ENCODE measurements around the gene FFAR3. TPM values are rescaled to one million over a fixed set of nuclear protein-coding genes. Genes with fewer than 3 reads are reported as not detected.

FFAR3 gene
- total and polyA plus RNA-seq, 9 of the 15 experiments (the other 6 are each of a cell fraction or from before 2014, with no cell fraction given): not detected

DNA sequence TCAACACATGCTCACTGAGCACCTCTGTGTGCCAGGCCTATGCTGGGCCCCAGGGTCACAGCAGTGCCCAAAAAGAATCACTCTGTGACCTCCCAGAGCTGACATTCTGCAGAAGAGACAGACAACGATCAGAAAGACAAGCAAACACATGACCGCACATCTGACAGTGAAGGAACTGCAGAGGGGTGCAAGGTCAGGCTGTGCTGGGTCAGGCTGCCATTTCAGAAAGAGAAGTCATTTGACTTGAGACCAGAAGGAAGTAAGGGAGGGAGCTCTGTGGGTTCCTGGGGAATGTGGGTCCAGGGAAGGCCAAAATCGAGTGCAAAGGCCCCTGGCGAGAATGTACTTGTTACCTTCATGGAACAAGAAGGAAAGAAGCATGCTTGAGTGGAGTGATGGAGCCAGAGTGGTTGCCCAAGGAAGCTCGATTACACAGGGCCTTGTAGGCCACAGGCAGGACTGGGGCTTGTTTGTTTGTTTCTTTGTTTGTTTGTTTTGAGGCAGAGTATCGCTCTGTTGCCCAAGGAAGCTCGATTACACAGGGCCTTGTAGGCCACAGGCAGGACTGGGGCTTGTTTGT, 40.7 kb upstream of the FFAR3 start (continued):
- TF ChIP-seq, protein P1, sequence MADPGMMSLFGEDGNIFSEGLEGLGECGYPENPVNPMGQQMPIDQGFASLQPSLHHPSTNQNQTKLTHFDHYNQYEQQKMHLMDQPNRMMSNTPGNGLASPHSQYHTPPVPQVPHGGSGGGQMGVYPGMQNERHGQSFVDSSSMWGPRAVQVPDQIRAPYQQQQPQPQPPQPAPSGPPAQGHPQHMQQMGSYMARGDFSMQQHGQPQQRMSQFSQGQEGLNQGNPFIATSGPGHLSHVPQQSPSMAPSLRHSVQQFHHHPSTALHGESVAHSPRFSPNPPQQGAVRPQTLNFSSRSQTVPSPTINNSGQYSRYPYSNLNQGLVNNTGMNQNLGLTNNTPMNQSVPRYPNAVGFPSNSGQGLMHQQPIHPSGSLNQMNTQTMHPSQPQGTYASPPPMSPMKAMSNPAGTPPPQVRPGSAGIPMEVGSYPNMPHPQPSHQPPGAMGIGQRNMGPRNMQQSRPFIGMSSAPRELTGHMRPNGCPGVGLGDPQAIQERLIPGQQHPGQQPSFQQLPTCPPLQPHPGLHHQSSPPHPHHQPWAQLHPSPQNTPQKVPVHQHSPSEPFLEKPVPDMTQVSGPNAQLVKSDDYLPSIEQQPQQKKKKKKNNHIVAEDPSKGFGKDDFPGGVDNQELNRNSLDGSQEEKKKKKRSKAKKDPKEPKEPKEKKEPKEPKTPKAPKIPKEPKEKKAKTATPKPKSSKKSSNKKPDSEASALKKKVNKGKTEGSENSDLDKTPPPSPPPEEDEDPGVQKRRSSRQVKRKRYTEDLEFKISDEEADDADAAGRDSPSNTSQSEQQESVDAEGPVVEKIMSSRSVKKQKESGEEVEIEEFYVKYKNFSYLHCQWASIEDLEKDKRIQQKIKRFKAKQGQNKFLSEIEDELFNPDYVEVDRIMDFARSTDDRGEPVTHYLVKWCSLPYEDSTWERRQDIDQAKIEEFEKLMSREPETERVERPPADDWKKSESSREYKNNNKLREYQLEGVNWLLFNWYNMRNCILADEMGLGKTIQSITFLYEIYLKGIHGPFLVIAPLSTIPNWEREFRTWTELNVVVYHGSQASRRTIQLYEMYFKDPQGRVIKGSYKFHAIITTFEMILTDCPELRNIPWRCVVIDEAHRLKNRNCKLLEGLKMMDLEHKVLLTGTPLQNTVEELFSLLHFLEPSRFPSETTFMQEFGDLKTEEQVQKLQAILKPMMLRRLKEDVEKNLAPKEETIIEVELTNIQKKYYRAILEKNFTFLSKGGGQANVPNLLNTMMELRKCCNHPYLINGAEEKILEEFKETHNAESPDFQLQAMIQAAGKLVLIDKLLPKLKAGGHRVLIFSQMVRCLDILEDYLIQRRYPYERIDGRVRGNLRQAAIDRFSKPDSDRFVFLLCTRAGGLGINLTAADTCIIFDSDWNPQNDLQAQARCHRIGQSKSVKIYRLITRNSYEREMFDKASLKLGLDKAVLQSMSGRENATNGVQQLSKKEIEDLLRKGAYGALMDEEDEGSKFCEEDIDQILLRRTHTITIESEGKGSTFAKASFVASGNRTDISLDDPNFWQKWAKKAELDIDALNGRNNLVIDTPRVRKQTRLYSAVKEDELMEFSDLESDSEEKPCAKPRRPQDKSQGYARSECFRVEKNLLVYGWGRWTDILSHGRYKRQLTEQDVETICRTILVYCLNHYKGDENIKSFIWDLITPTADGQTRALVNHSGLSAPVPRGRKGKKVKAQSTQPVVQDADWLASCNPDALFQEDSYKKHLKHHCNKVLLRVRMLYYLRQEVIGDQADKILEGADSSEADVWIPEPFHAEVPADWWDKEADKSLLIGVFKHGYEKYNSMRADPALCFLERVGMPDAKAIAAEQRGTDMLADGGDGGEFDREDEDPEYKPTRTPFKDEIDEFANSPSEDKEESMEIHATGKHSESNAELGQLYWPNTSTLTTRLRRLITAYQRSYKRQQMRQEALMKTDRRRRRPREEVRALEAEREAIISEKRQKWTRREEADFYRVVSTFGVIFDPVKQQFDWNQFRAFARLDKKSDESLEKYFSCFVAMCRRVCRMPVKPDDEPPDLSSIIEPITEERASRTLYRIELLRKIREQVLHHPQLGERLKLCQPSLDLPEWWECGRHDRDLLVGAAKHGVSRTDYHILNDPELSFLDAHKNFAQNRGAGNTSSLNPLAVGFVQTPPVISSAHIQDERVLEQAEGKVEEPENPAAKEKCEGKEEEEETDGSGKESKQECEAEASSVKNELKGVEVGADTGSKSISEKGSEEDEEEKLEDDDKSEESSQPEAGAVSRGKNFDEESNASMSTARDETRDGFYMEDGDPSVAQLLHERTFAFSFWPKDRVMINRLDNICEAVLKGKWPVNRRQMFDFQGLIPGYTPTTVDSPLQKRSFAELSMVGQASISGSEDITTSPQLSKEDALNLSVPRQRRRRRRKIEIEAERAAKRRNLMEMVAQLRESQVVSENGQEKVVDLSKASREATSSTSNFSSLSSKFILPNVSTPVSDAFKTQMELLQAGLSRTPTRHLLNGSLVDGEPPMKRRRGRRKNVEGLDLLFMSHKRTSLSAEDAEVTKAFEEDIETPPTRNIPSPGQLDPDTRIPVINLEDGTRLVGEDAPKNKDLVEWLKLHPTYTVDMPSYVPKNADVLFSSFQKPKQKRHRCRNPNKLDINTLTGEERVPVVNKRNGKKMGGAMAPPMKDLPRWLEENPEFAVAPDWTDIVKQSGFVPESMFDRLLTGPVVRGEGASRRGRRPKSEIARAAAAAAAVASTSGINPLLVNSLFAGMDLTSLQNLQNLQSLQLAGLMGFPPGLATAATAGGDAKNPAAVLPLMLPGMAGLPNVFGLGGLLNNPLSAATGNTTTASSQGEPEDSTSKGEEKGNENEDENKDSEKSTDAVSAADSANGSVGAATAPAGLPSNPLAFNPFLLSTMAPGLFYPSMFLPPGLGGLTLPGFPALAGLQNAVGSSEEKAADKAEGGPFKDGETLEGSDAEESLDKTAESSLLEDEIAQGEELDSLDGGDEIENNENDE (IDR thresholded peaks at IDR 0.05; ENCODE audit: low read depth, low read length): no peak
- TF ChIP-seq BHLHE40 (IDR thresholded peaks at IDR 0.05; ENCODE audit: low read length) (no peak), ZNF79 (CRISPR knock-in tag; IDR thresholded peaks at IDR 0.05; ENCODE audit: low read depth) (no peak), ZNF57 (CRISPR knock-in tag; IDR thresholded peaks at IDR 0.05) (no peak), ZNF41 (CRISPR knock-in tag; conservative IDR thresholded peaks at IDR 0.05) (no peak), SRSF3 (IDR thresholded peaks at IDR 0.05; ENCODE audit: insufficient read depth, low read length) (no peak), ZNF431 (CRISPR knock-in tag; IDR thresholded peaks at IDR 0.05) (no peak), TRIM24 (IDR thresholded peaks at IDR 0.05) (no peak)
- TF ChIP-seq, protein P2, sequence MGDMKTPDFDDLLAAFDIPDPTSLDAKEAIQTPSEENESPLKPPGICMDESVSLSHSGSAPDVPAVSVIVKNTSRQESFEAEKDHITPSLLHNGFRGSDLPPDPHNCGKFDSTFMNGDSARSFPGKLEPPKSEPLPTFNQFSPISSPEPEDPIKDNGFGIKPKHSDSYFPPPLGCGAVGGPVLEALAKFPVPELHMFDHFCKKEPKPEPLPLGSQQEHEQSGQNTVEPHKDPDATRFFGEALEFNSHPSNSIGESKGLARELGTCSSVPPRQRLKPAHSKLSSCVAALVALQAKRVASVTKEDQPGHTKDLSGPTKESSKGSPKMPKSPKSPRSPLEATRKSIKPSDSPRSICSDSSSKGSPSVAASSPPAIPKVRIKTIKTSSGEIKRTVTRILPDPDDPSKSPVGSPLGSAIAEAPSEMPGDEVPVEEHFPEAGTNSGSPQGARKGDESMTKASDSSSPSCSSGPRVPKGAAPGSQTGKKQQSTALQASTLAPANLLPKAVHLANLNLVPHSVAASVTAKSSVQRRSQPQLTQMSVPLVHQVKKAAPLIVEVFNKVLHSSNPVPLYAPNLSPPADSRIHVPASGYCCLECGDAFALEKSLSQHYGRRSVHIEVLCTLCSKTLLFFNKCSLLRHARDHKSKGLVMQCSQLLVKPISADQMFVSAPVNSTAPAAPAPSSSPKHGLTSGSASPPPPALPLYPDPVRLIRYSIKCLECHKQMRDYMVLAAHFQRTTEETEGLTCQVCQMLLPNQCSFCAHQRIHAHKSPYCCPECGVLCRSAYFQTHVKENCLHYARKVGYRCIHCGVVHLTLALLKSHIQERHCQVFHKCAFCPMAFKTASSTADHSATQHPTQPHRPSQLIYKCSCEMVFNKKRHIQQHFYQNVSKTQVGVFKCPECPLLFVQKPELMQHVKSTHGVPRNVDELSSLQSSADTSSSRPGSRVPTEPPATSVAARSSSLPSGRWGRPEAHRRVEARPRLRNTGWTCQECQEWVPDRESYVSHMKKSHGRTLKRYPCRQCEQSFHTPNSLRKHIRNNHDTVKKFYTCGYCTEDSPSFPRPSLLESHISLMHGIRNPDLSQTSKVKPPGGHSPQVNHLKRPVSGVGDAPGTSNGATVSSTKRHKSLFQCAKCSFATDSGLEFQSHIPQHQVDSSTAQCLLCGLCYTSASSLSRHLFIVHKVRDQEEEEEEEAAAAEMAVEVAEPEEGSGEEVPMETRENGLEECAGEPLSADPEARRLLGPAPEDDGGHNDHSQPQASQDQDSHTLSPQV (IDR thresholded peaks at IDR 0.05): peak; percentile 81
- TF ChIP-seq, protein P3, sequence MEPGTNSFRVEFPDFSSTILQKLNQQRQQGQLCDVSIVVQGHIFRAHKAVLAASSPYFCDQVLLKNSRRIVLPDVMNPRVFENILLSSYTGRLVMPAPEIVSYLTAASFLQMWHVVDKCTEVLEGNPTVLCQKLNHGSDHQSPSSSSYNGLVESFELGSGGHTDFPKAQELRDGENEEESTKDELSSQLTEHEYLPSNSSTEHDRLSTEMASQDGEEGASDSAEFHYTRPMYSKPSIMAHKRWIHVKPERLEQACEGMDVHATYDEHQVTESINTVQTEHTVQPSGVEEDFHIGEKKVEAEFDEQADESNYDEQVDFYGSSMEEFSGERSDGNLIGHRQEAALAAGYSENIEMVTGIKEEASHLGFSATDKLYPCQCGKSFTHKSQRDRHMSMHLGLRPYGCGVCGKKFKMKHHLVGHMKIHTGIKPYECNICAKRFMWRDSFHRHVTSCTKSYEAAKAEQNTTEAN (CRISPR knock-in tag; IDR thresholded peaks at IDR 0.05): no peak
